IMR-90 (cell line): Measurements from ENCODE around the gene TBC1D24. TPM values are rescaled to one million over a fixed set of nuclear protein-coding genes. Genes with fewer than 3 reads are reported as not detected.

Experiments used
- ATAC-seq: fragments of 200-7000 bp; cut with Tn5 transposase; 2 replicates; pipeline ENCODE4 v1.9.1; 2020; ENCODE audit warnings: low read depth, mild to moderate bottlenecking, moderate library complexity
- BruUV-seq: library from RNA; stranded (reverse); fragments of 400-500 nt; replicated peaks from 2 replicates; lab custom pipeline; 2021; lab: Mats Ljungman, UMichigan
- CTCF ChIA-PET: fragments of 300-600 bp; formaldehyde crosslinking; extraction: SDS; loops from one replicate; lab custom pipeline; 2021; ENCODE audit warnings: antibody characterized with exemption; lab: Yijun Ruan, JAX
- POLR2A ChIA-PET: fragments of 300-600 bp; sonication (Branson Sonifier 250); formaldehyde crosslinking; loops from one replicate; lab custom pipeline; 2022; ENCODE audit warnings: antibody characterized with exemption; ENCODE audit not compliant: unreplicated experiment; lab: Charles Lee
- DNase-seq: peaks from one replicate; pipeline ENCODE4 v3.0.0; 2013
- H2AFZ ChIP-seq: replicated peaks from 2 replicates; pipeline ENCODE3; 2013; ENCODE audit warnings: low read length, mild to moderate bottlenecking; ENCODE audit not compliant: poor library complexity
- H2AK5ac ChIP-seq: 2 replicates; pipeline ENCODE4 v1.6.1; 2013; ENCODE audit warnings: low read depth, low read length, inconsistent platforms
- H2AK9ac ChIP-seq: replicated peaks from 2 replicates; pipeline ENCODE3; 2013; ENCODE audit warnings: mild to moderate bottlenecking, low read depth, low read length, moderate library complexity; ENCODE audit not compliant: poor library complexity
- H2BK120ac ChIP-seq: 2 replicates; pipeline ENCODE4 v1.6.1; 2013; ENCODE audit warnings: low read depth, low read length, inconsistent platforms
- H2BK15ac ChIP-seq: 3 replicates; pipeline ENCODE4 v1.6.1; 2013; ENCODE audit warnings: low read depth, low read length, inconsistent platforms
- H2BK20ac ChIP-seq: 2 replicates; pipeline ENCODE4 v1.6.1; 2013; ENCODE audit warnings: low read depth, mild to moderate bottlenecking, inconsistent platforms, low read length, moderate library complexity
- H2BK5ac ChIP-seq: 2 replicates; pipeline ENCODE4 v1.6.1; 2013; ENCODE audit warnings: mild to moderate bottlenecking, low read depth, low read length, inconsistent platforms; ENCODE audit not compliant: poor library complexity, severe bottlenecking
- H3K14ac ChIP-seq: replicated peaks from 2 replicates; pipeline ENCODE4 v1.6.1; 2013; ENCODE audit warnings: low read depth, low read length, inconsistent platforms
- H3K18ac ChIP-seq: 2 replicates; pipeline ENCODE4 v1.6.1; 2013; ENCODE audit warnings: low read depth, low read length, control low read depth
- H3K23ac ChIP-seq: 2 replicates; pipeline ENCODE4 v1.6.1; 2013; ENCODE audit warnings: low read depth, low read length, inconsistent platforms
- H3K27ac ChIP-seq: 2 replicates; pipeline ENCODE4 v1.5.1; 2013; ENCODE audit warnings: mild to moderate bottlenecking, control low read depth, low read length; ENCODE audit not compliant: insufficient read depth
- H3K27me3 ChIP-seq: 2 replicates; pipeline ENCODE4 v1.6.1; 2013; ENCODE audit warnings: low read length; ENCODE audit not compliant: control insufficient read depth, insufficient read depth
- H3K36me3 ChIP-seq: 2 replicates; pipeline ENCODE4 v1.6.1; 2013; ENCODE audit warnings: low read length, mixed read lengths; ENCODE audit not compliant: control insufficient read depth, insufficient read depth
- H3K4ac ChIP-seq: 2 replicates; pipeline ENCODE4 v1.6.1; 2013; ENCODE audit warnings: low read depth, low read length, inconsistent platforms
- H3K4me1 ChIP-seq: 2 replicates; pipeline ENCODE4 v1.6.1; 2013; ENCODE audit warnings: low read length, mixed read lengths; ENCODE audit not compliant: control insufficient read depth, insufficient read depth
- H3K4me2 ChIP-seq: 2 replicates; pipeline ENCODE4 v1.6.1; 2013; ENCODE audit warnings: low read depth, mild to moderate bottlenecking, control low read depth, low read length, moderate library complexity
- H3K4me3 ChIP-seq: 2 replicates; pipeline ENCODE4 v1.5.1; 2013; ENCODE audit warnings: low read depth, mild to moderate bottlenecking, control low read depth, low read length, moderate library complexity; ENCODE audit not compliant: insufficient read depth
- H3K56ac ChIP-seq: 2 replicates; pipeline ENCODE4 v1.6.1; 2013; ENCODE audit warnings: low read length, inconsistent platforms; ENCODE audit not compliant: insufficient read depth; ENCODE audit errors: extremely low read depth
- H3K79me1 ChIP-seq, 2 experiments: 2 replicates each; pipeline ENCODE4 v1.6.1; 2013; ENCODE audit warnings: low read length in 2 of 2, inconsistent platforms in 1 of 2, low read depth in 1 of 2
- H3K9ac ChIP-seq: 2 replicates; pipeline ENCODE4 v1.6.1; 2013; ENCODE audit warnings: low read depth, low read length, control low read depth
- H3K9me1 ChIP-seq: 2 replicates; pipeline ENCODE4 v1.6.1; 2013; ENCODE audit warnings: low read length, inconsistent platforms; ENCODE audit not compliant: insufficient read depth
- H3K9me3 ChIP-seq: 2 replicates; pipeline ENCODE4 v1.6.1; 2013; ENCODE audit warnings: low read length; ENCODE audit not compliant: control insufficient read depth, insufficient read depth
- H4K20me1 ChIP-seq: 2 replicates; pipeline ENCODE4 v1.6.1; 2013; ENCODE audit warnings: low read length, inconsistent platforms; ENCODE audit not compliant: insufficient read depth
- H4K5ac ChIP-seq: 2 replicates; pipeline ENCODE4 v1.6.1; 2013; ENCODE audit warnings: mild to moderate bottlenecking, low read depth, low read length, control low read depth
- H4K8ac ChIP-seq, 2 experiments: 2 replicates each; pipeline ENCODE4 v1.6.1; 2013; ENCODE audit warnings: low read depth in 2 of 2, low read length in 2 of 2, control low read depth in 1 of 2, inconsistent platforms in 1 of 2
- H4K91ac ChIP-seq: 2 replicates; pipeline ENCODE4 v1.6.1; 2013; ENCODE audit warnings: low read depth, low read length, inconsistent platforms; ENCODE audit not compliant: insufficient read depth
- FOS ChIP-seq: fragments of 150-350 bp; IDR thresholded peaks from 2 replicates; pipeline ENCODE4 v1.6.1; 2016; ENCODE audit warnings: low read depth, low read length
- RAD21 ChIP-seq: IDR thresholded peaks from 2 replicates; pipeline ENCODE4 v1.6.1; 2012; ENCODE audit warnings: low read length, improper control_type of control experiment
- WGBS, 2 experiments: methylation state at CpG; one replicate each; pipeline versions ENCODE4 v1.1.5 to v1.1.7; 2013; ENCODE audit warnings: missing lambda C conversion rate in 2 of 2; ENCODE audit not compliant: insufficient read length in 1 of 2; ENCODE audit errors: extremely low coverage in 2 of 2; 5-methylcytosine and 5-hydroxymethylcytosine counted together
- dilution Hi-C: fragments of 300-500 bp; cut with HindIII; formaldehyde crosslinking; loops from one replicate; pipeline ENCODE4 v1.14.3; 2018; ENCODE audit warnings: low sequenced_read_pairs; ENCODE audit not compliant: unreplicated experiment
- in situ Hi-C: fragments of 300-500 bp; cut with MboI; formaldehyde crosslinking; loops from 3 replicates; pipeline ENCODE4 v1.14.3; 2019; ENCODE audit warnings: low sequenced_read_pairs, inconsistent platforms, mixed read lengths
- intact Hi-C: fragments of 100-400 bp; cut with micrococcal nuclease; formaldehyde crosslinking; loops from 2 replicates; pipeline ENCODE4 v1.10.0; 2022
- polyA plus RNA-seq, 3 experiments: library from polyadenylated mRNA; depleted of rRNA; stranded (reverse); fragments of >200 nt; gene quantifications; 2 replicates each; pipeline ENCODE4 v1.2.3, GENCODE V29; 2012; ENCODE audit warnings: low replicate concordance in 1 of 3
- total RNA-seq: library from RNA; depleted of rRNA; stranded (reverse); fragments of >200 nt; gene quantifications from 2 replicates; pipeline ENCODE4 v1.2.3, GENCODE V29; 2012

Gene TBC1D24
- total and polyA plus RNA-seq, 2 of the 4 experiments (the other 2 are of a cell fraction), result 7.5 to 13.4 TPM

GRCh38 chr16:2429771-2430663 lies 44.9 kb upstream of the TBC1D24 start:
- peaks cover 41 to 56% of the 10 kb centered on the region in 2 experiments for H3K79me1 ChIP-seq
- H4K8ac ChIP-seq, result peak overlapping the region in 1 of 2 experiments; percentile 29; a peak in 1 of 4 replicates
- H3K36me3 ChIP-seq, result peaks cover 8% of the 10 kb centered on the region

More at GRCh38 chr16:2429771-2430663, 44.9 kb upstream of the TBC1D24 start:
- in situ Hi-C loops, result loop anchor here (10.0 kb wide), 1 partner anchor 155 kb away; no protein-coding TSS in a partner anchor
- H3K27me3 ChIP-seq, result no peaks in the 10 kb centered on the region
- peak overlapping the region; percentile 86 for H3K4me3 ChIP-seq
- peak overlapping the region; percentile 83 for H2AK9ac ChIP-seq
- no peak overlapping the region for H4K5ac ChIP-seq
- no peak overlapping the region for H2AK5ac ChIP-seq
- no peaks in the 10 kb centered on the region for H3K9me3 ChIP-seq
- H2BK5ac ChIP-seq, result peak overlapping the region; percentile 61
- H3K4me2 ChIP-seq, result peak overlapping the region; percentile 86
- ATAC-seq (peak; percentile 9), DNase-seq (peak; percentile 19)
- intact Hi-C loops, result loop anchor here (1.0 to 2.0 kb wide), 3 partner anchors 71 to 161 kb away; partner anchors contain the start of genes ABCA3 and RNPS1
- H3K23ac ChIP-seq, result peak overlapping the region; percentile 24
- H3K4me1 ChIP-seq, result peaks cover 4% of the 10 kb centered on the region
- H3K4ac ChIP-seq, result 0 out of 2 replicates have a peak overlapping the region, but pooled peaks have one; percentile 9
- BruUV-seq, result no TSS peak
- peak overlapping the region; percentile 60; the same call in 1 of the 2 replicates for H3K27ac ChIP-seq
- H2BK20ac ChIP-seq, result no peak overlapping the region
- H3K9me1 ChIP-seq, result peaks cover 12% of the 10 kb centered on the region; the same call in 1 of the 2 replicates
- 0 out of 2 replicates have a peak, but pooled peaks cover 3% of the 10 kb centered on the region for H4K20me1 ChIP-seq
- H2AFZ ChIP-seq, result peak overlapping the region; percentile 100
- TF ChIP-seq RAD21 (peak; percentile 39), FOS (no peak)
- no peak overlapping the region for H3K18ac ChIP-seq
- ChIA-PET POLR2A (interaction anchor here (0.6 to 0.8 kb wide), 3 partner anchors 8 to 40 kb away, joined by 3 to 4 read pairs (median 3); no protein-coding TSS in a partner anchor), CTCF (no interaction called here)
- WGBS, 2 experiments, result 0% methylated on average over 32 of the region's 46 CpGs; no CpG with 5 or more reads in 1 of the 2 experiments
- H2BK120ac ChIP-seq, result no peak overlapping the region
- peak overlapping the region; percentile 73 for H3K9ac ChIP-seq
- peak overlapping the region; percentile 7; the same call in 1 of the 2 replicates for H3K14ac ChIP-seq
- no peak overlapping the region for H3K56ac ChIP-seq
- peak overlapping the region; percentile 75; the same call in 1 of the 2 replicates for H4K91ac ChIP-seq
- dilution Hi-C loops, result no loop called here
- H2BK15ac ChIP-seq, result no peak overlapping the region
